ENCODE data around the gene CDH20. TPM values are rescaled to one million over a fixed set of nuclear protein-coding genes. Genes with fewer than 3 reads are reported as not detected.

CDH20 gene
- total RNA-seq, 1 donor: not detected

DNA sequence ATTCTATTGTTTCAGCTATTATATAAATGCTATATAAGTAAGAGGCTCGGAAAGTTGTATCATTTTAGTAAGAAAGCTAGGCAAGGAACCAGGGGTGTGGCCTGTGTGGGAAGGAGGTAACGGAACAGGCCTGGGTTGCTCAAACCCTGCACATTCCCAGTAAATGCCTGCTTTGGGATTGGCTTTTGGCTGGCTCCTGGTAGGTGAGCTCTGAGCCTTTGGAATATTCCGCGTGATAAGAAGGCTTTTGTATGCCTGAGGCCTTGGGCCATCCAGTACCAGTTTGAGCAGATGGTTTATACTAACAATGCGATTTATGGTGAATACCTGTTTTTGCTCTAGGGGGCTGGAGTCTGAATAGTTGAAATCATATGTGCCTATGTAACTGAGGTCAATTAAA lies 42.6 kb upstream of the CDH20 start:
- Histone ChIP-seq H4K20me1 (ENCODE audit: insufficient read depth, low read length) (no peaks in the 10 kb centered on the region), H3K36me3 (ENCODE audit: insufficient read depth, low read length) (no peaks in the 10 kb centered on the region), H3K9me3 (ENCODE audit: low read depth, low read length) (no peaks in the 10 kb centered on the region), H3K4me3 (ENCODE audit: insufficient read depth, low read length) (no peak overlapping the region), H3K4me2 (ENCODE audit: insufficient read depth, low read length) (no peak overlapping the region), H3K27me3 (ENCODE audit: insufficient read depth, low read length) (no peaks in the 10 kb centered on the region), H2AFZ (ENCODE audit: low read length) (no peak overlapping the region), H3K79me2 (ENCODE audit: insufficient read depth, low read length) (no peaks in the 10 kb centered on the region), H3K4me1 (ENCODE audit: insufficient read depth, low read length) (no peaks in the 10 kb centered on the region), H3K27ac (ENCODE audit: low read depth, low read length) (no peak overlapping the region)
- no peak for DNase-seq (ENCODE audit: insufficient read length, low spot score, missing footprints)
- TF ChIP-seq, protein P1, sequence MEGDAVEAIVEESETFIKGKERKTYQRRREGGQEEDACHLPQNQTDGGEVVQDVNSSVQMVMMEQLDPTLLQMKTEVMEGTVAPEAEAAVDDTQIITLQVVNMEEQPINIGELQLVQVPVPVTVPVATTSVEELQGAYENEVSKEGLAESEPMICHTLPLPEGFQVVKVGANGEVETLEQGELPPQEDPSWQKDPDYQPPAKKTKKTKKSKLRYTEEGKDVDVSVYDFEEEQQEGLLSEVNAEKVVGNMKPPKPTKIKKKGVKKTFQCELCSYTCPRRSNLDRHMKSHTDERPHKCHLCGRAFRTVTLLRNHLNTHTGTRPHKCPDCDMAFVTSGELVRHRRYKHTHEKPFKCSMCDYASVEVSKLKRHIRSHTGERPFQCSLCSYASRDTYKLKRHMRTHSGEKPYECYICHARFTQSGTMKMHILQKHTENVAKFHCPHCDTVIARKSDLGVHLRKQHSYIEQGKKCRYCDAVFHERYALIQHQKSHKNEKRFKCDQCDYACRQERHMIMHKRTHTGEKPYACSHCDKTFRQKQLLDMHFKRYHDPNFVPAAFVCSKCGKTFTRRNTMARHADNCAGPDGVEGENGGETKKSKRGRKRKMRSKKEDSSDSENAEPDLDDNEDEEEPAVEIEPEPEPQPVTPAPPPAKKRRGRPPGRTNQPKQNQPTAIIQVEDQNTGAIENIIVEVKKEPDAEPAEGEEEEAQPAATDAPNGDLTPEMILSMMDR (IDR thresholded peaks at IDR 0.05; ENCODE audit: extremely low read depth, low read depth, low read length): no peak

DNA sequence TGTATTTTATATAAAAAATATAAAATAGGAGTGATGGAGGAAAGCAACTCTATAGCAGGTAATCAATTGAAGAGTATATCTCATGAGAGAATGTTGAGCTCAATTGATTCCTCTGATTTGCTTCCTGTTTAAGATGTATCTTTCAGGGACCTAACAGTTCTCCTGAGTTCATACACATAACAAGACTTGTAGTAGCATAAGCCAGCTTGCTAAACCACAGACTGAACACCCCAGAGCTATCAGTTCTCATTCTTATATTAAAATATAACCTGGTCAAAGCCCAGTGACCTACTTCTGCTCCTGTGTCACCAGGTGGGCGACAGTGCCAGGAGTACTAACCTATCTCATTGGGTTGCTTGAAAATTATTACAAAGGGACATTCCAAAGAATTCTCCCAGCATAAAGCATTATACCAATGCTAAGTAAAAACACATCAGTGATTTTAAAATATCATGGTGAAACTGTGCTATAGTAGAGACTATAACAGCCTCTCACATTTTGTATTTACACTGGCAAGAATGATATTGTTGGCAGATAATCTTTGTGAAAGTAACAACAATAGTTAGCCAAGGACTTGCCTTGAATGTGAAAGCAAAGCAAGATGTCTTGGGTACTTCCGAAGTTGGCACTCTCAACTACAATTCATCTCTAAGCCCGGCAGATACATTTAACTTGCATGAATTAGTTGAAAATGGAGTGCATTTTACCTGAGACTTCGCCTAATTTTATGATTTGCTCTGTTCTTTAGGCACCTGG lies 40.8 kb upstream of the CDH20 start:
- no peak for DNase-seq (ENCODE audit: insufficient read length, low spot score, missing footprints)
- Histone ChIP-seq H3K4me1 (ENCODE audit: insufficient read depth, low read length) (no peaks in the 10 kb centered on the region), H3K4me3 (ENCODE audit: insufficient read depth, low read length) (no peak overlapping the region), H3K4me2 (ENCODE audit: insufficient read depth, low read length) (no peak overlapping the region), H3K9me3 (ENCODE audit: low read depth, low read length) (no peaks in the 10 kb centered on the region), H3K27me3 (ENCODE audit: insufficient read depth, low read length) (no peaks in the 10 kb centered on the region), H4K20me1 (ENCODE audit: insufficient read depth, low read length) (no peaks in the 10 kb centered on the region), H3K36me3 (ENCODE audit: insufficient read depth, low read length) (no peaks in the 10 kb centered on the region), H2AFZ (ENCODE audit: low read length) (no peak overlapping the region), H3K79me2 (ENCODE audit: insufficient read depth, low read length) (no peaks in the 10 kb centered on the region), H3K27ac (ENCODE audit: low read depth, low read length) (no peak overlapping the region)
- TF ChIP-seq, protein P1 (IDR thresholded peaks at IDR 0.05; ENCODE audit: extremely low read depth, low read depth, low read length): no peak

- no peak overlapping the region for H3K4me2 ChIP-seq (ENCODE audit: insufficient read depth, low read length)
- H3K36me3 ChIP-seq (ENCODE audit: insufficient read depth, low read length): no peaks in the 10 kb centered on the region
- no peaks in the 10 kb centered on the region for H3K27me3 ChIP-seq (ENCODE audit: insufficient read depth, low read length)
- no peak overlapping the region for H2AFZ ChIP-seq (ENCODE audit: low read length)
- H4K20me1 ChIP-seq (ENCODE audit: insufficient read depth, low read length): no peaks in the 10 kb centered on the region
- TF ChIP-seq, protein P1 (IDR thresholded peaks at IDR 0.05; ENCODE audit: extremely low read depth, low read depth, low read length): no peak
- H3K79me2 ChIP-seq (ENCODE audit: insufficient read depth, low read length): no peaks in the 10 kb centered on the region
- H3K27ac ChIP-seq (ENCODE audit: low read depth, low read length): no peak overlapping the region
- no peaks in the 10 kb centered on the region for H3K9me3 ChIP-seq (ENCODE audit: low read depth, low read length)
- DNase-seq (ENCODE audit: insufficient read length, low spot score, missing footprints): no peak
- H3K4me3 ChIP-seq (ENCODE audit: insufficient read depth, low read length): no peak overlapping the region
- H3K4me1 ChIP-seq (ENCODE audit: insufficient read depth, low read length): no peaks in the 10 kb centered on the region
Measured at GRCh38 chr18:61295153-61295552, 38.1 kb upstream of the CDH20 start.

DNA sequence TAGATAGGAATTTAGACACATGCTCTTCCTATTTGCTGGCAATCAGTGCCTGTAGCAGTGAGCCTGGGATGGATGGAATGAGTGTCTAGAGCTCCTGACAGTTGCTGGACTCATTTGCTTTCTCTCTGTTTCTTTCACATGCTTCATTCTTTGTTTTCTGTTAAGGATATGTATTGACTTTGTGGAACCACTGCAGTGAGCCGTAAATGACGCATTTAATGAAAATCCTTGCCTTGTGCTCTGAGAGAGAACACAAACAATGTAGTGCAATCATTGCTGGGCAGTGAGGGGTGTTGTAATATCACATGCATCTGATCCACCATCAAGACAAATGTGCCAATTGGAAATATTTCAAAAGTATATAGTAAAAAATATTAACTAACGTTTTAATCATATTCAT lies 25.2 kb upstream of the CDH20 start:
- TF ChIP-seq, protein P1 (IDR thresholded peaks at IDR 0.05; ENCODE audit: extremely low read depth, low read depth, low read length): no peak

More for the DNA sequence above, 25.2 kb upstream of the CDH20 start:
- Histone ChIP-seq H3K36me3 (ENCODE audit: insufficient read depth, low read length) (no peaks in the 10 kb centered on the region), H3K4me3 (ENCODE audit: insufficient read depth, low read length) (no peak overlapping the region), H3K9me3 (ENCODE audit: low read depth, low read length) (no peaks in the 10 kb centered on the region), H3K79me2 (ENCODE audit: insufficient read depth, low read length) (no peaks in the 10 kb centered on the region), H4K20me1 (ENCODE audit: insufficient read depth, low read length) (no peaks in the 10 kb centered on the region), H3K27me3 (ENCODE audit: insufficient read depth, low read length) (no peaks in the 10 kb centered on the region), H3K4me1 (ENCODE audit: insufficient read depth, low read length) (no peaks in the 10 kb centered on the region), H2AFZ (ENCODE audit: low read length) (no peak overlapping the region), H3K4me2 (ENCODE audit: insufficient read depth, low read length) (no peak overlapping the region), H3K27ac (ENCODE audit: low read depth, low read length) (no peak overlapping the region)
- DNase-seq (ENCODE audit: insufficient read length, low spot score, missing footprints): no peak

Measured in osteoblast (primary cell).